GM23338 (cell line): Measurements from ENCODE around the gene BAIAP2. TPM values are rescaled to one million over a fixed set of nuclear protein-coding genes. Genes with fewer than 3 reads are reported as not detected.

Experiments
- ATAC-seq: fragments of 200-7000 bp; cut with Tn5 transposase; 3 replicates; pipeline ENCODE4 v1.9.1; 2020
- DNase-seq: peaks from one replicate; pipeline ENCODE4 v3.0.0-alpha.2; 2015; ENCODE audit warnings: low spot score
- H2AFZ ChIP-seq: fragments of 200-600 bp; sonication (generic); 2 replicates; pipeline ENCODE4 v1.8.0; 2016; ENCODE audit warnings: antibody characterized with exemption, mild to moderate bottlenecking, moderate library complexity
- H3F3A ChIP-seq: fragments of 200-600 bp; sonication (generic); replicated peaks from 2 replicates; pipeline ENCODE4 v1.8.0; 2017; ENCODE audit warnings: antibody characterized with exemption, mixed run types, low read depth
- H3K27ac ChIP-seq: fragments of 200-600 bp; sonication (generic); 2 replicates; pipeline ENCODE4 v1.6.1; 2016; ENCODE audit warnings: low read depth
- H3K27me3 ChIP-seq: fragments of 200-600 bp; sonication (generic); 2 replicates; pipeline ENCODE4 v1.8.0; 2016; ENCODE audit warnings: mild to moderate bottlenecking, mixed run types, moderate library complexity; ENCODE audit not compliant: insufficient read depth
- H3K36me3 ChIP-seq: fragments of 200-600 bp; sonication (generic); 2 replicates; pipeline ENCODE4 v1.8.0; 2016; ENCODE audit warnings: mild to moderate bottlenecking; ENCODE audit not compliant: insufficient read depth
- H3K4me1 ChIP-seq: fragments of 200-600 bp; sonication (generic); 2 replicates; pipeline ENCODE4 v1.8.0; 2016; ENCODE audit warnings: mild to moderate bottlenecking, moderate library complexity; ENCODE audit not compliant: insufficient read depth
- H3K4me2 ChIP-seq: fragments of 200-600 bp; sonication (generic); 2 replicates; pipeline ENCODE4 v1.7.1; 2017; ENCODE audit warnings: mixed run types
- H3K4me3 ChIP-seq: fragments of 200-600 bp; sonication (generic); 2 replicates; pipeline ENCODE4 v1.6.1; 2016; ENCODE audit warnings: mixed run types
- H3K79me2 ChIP-seq: fragments of 200-600 bp; sonication (generic); replicated peaks from 2 replicates; pipeline ENCODE4 v1.8.0; 2017; ENCODE audit warnings: mild to moderate bottlenecking; ENCODE audit not compliant: insufficient read depth
- H3K9me2 ChIP-seq: fragments of 200-600 bp; sonication (generic); 2 replicates; pipeline ENCODE4 v1.8.0; 2017; ENCODE audit not compliant: insufficient read depth
- H4K20me1 ChIP-seq: fragments of 200-600 bp; sonication (generic); replicated peaks from 2 replicates; pipeline ENCODE4 v1.8.0; 2017; ENCODE audit warnings: mild to moderate bottlenecking; ENCODE audit not compliant: insufficient read depth
- H3K27ac Mint-ChIP-seq: 2 replicates; pipeline ENCODE4 v1.8.0; 2020; ENCODE audit warnings: inconsistent platforms, mild to moderate bottlenecking, moderate library complexity, mixed read lengths
- H3K27me3 Mint-ChIP-seq: 3 replicates; pipeline ENCODE4 v1.8.0; 2022; ENCODE audit warnings: low read depth, mild to moderate bottlenecking, moderate library complexity, mixed read lengths, inconsistent platforms; ENCODE audit not compliant: insufficient read depth, poor library complexity
- H3K36me3 Mint-ChIP-seq: 3 replicates; pipeline ENCODE4 v1.8.0; 2021; ENCODE audit warnings: low read depth, mild to moderate bottlenecking, inconsistent platforms, moderate library complexity, mixed read lengths
- H3K4me1 Mint-ChIP-seq: 3 replicates; pipeline ENCODE4 v1.8.0; 2020; ENCODE audit warnings: mild to moderate bottlenecking, inconsistent platforms, mixed read lengths
- H3K4me3 Mint-ChIP-seq: 3 replicates; pipeline ENCODE4 v1.8.0; 2021; ENCODE audit warnings: moderate library complexity, mild to moderate bottlenecking, inconsistent platforms, mixed read lengths
- H3K9me3 Mint-ChIP-seq: 3 replicates; pipeline ENCODE4 v1.8.0; 2020; ENCODE audit warnings: moderate library complexity, mild to moderate bottlenecking, inconsistent platforms, mixed read lengths
- CREB1 ChIP-seq: fragments of 250-450 bp; sonication (Bioruptor Pico); IDR thresholded peaks from 2 replicates; pipeline ENCODE4 v1.5.0; 2020; ENCODE audit warnings: low read depth, mild to moderate bottlenecking, moderate library complexity
- ETS1 ChIP-seq: IDR thresholded peaks from 2 replicates; pipeline ENCODE4 v1.6.1; 2016; ENCODE audit warnings: antibody characterized with exemption
- EZH2 ChIP-seq: fragments of 200-600 bp; sonication (generic); IDR thresholded peaks from one replicate; pipeline ENCODE4 v1.8.0; 2017; ENCODE audit warnings: antibody characterized with exemption, mild to moderate bottlenecking, low read depth; ENCODE audit not compliant: unreplicated experiment
- EZH2phosphoT487 ChIP-seq: fragments of 200-600 bp; sonication (generic); IDR thresholded peaks from one replicate; pipeline ENCODE4 v1.8.1; 2018; ENCODE audit warnings: antibody characterized with exemption; ENCODE audit not compliant: unreplicated experiment
- JUNB ChIP-seq: IDR thresholded peaks from one replicate; pipeline ENCODE4 v1.6.1; 2016; ENCODE audit warnings: antibody characterized with exemption; ENCODE audit not compliant: unreplicated experiment
- NANOG ChIP-seq: IDR thresholded peaks from 2 replicates; pipeline ENCODE4 v1.6.1; 2016; ENCODE audit warnings: antibody characterized with exemption, borderline replicate concordance
- POLR2AphosphoS5 ChIP-seq: IDR thresholded peaks from 2 replicates; pipeline ENCODE4 v1.6.1; 2016; ENCODE audit warnings: antibody characterized with exemption, low read depth
- REST ChIP-seq: IDR thresholded peaks from one replicate; pipeline ENCODE4 v1.6.1; 2018; ENCODE audit warnings: antibody characterized with exemption; ENCODE audit not compliant: unreplicated experiment
- STAT1 ChIP-seq: IDR thresholded peaks from one replicate; pipeline ENCODE4 v1.6.1; 2016; ENCODE audit warnings: antibody characterized with exemption; ENCODE audit not compliant: unreplicated experiment
- ZNF114 ChIP-seq: fragments of 250-450 bp; sonication (Bioruptor Pico); IDR thresholded peaks from 2 replicates; pipeline ENCODE4 v1.5.0; 2020; ENCODE audit warnings: mild to moderate bottlenecking, moderate library complexity
- ZNF331 ChIP-seq: fragments of 250-450 bp; sonication (Bioruptor Pico); IDR thresholded peaks from 2 replicates; pipeline ENCODE4 v1.5.0; 2020; ENCODE audit warnings: low read depth, mild to moderate bottlenecking, moderate library complexity
- polyA plus RNA-seq: library from polyadenylated mRNA; unstranded; fragments of >200 nt; fragmentation: Nextera tagmentation; extraction: Ambion mirVana; gene quantifications from 2 replicates; pipeline ENCODE4 v1.2.1, GENCODE V29; 2016
- total RNA-seq: library from RNA; depleted of rRNA; stranded (reverse); fragments of >200 nt; shearing (Covaris generic); gene quantifications from 2 replicates; pipeline ENCODE4 v1.2.3, GENCODE V29; 2014
- TF ChIP-seq, protein P1 (sequence below), 2 experiments: fragments of 200-600 bp in 1 of 2; sonication (generic) in 1 of 2; conservative IDR thresholded peaks; 2 replicates each; pipeline versions ENCODE4 v1.5.1 to v1.6.1; 2016 to 2017; ENCODE audit warnings: antibody characterized with exemption in 2 of 2, low read depth in 2 of 2, mild to moderate bottlenecking in 2 of 2, moderate library complexity in 1 of 2
- TF ChIP-seq, protein P2 (sequence below): fragments of 250-450 bp; sonication (Bioruptor Pico); IDR thresholded peaks from 2 replicates; pipeline ENCODE4 v1.5.0; 2020; ENCODE audit warnings: mild to moderate bottlenecking, moderate library complexity

Gene BAIAP2
- total and polyA plus RNA-seq, 2 experiments from 2014 or later = 21.7 to 22.7 TPM

- Histone ChIP-seq H3K4me3 (no peak overlapping the region), H2AFZ (no peak overlapping the region), H3K79me2 (no peaks in the 10 kb centered on the region), H3K4me1 (no peaks in the 10 kb centered on the region), H4K20me1 (no peaks in the 10 kb centered on the region), H3K9me2 (no peaks in the 10 kb centered on the region), H3K4me2 (no peak overlapping the region), H3K27me3 (no peaks in the 10 kb centered on the region), H3K36me3 (no peaks in the 10 kb centered on the region), H3K27ac (no peak overlapping the region), H3F3A (no peaks in the 10 kb centered on the region)
- no peak overlapping the region for H3K27ac Mint-ChIP-seq
- H3K9me3 Mint-ChIP-seq = no peaks in the 10 kb centered on the region
- peaks cover 12% of the 10 kb centered on the region; the same call in 2 of the 3 replicates for H3K4me1 Mint-ChIP-seq
- peaks cover 12% of the 10 kb centered on the region for H3K27me3 Mint-ChIP-seq
- H3K4me3 Mint-ChIP-seq = no peak overlapping the region
- H3K36me3 Mint-ChIP-seq = no peaks in the 10 kb centered on the region
- ATAC-seq (no peak), DNase-seq (no peak)
- TF ChIP-seq EZH2phosphoT487 = no peak
- TF ChIP-seq ZNF331 (CRISPR knock-in tag) = no peak
- TF ChIP-seq, protein P1, sequence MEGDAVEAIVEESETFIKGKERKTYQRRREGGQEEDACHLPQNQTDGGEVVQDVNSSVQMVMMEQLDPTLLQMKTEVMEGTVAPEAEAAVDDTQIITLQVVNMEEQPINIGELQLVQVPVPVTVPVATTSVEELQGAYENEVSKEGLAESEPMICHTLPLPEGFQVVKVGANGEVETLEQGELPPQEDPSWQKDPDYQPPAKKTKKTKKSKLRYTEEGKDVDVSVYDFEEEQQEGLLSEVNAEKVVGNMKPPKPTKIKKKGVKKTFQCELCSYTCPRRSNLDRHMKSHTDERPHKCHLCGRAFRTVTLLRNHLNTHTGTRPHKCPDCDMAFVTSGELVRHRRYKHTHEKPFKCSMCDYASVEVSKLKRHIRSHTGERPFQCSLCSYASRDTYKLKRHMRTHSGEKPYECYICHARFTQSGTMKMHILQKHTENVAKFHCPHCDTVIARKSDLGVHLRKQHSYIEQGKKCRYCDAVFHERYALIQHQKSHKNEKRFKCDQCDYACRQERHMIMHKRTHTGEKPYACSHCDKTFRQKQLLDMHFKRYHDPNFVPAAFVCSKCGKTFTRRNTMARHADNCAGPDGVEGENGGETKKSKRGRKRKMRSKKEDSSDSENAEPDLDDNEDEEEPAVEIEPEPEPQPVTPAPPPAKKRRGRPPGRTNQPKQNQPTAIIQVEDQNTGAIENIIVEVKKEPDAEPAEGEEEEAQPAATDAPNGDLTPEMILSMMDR (conservative IDR thresholded peaks at IDR 0.05; ENCODE audit: low read depth in 2 of 2) = no peak
- no peak for TF ChIP-seq CREB1 (CRISPR knock-in tag)
- TF ChIP-seq ZNF114 (CRISPR knock-in tag) = no peak
- TF ChIP-seq EZH2 = no peak
- TF ChIP-seq, protein P2, sequence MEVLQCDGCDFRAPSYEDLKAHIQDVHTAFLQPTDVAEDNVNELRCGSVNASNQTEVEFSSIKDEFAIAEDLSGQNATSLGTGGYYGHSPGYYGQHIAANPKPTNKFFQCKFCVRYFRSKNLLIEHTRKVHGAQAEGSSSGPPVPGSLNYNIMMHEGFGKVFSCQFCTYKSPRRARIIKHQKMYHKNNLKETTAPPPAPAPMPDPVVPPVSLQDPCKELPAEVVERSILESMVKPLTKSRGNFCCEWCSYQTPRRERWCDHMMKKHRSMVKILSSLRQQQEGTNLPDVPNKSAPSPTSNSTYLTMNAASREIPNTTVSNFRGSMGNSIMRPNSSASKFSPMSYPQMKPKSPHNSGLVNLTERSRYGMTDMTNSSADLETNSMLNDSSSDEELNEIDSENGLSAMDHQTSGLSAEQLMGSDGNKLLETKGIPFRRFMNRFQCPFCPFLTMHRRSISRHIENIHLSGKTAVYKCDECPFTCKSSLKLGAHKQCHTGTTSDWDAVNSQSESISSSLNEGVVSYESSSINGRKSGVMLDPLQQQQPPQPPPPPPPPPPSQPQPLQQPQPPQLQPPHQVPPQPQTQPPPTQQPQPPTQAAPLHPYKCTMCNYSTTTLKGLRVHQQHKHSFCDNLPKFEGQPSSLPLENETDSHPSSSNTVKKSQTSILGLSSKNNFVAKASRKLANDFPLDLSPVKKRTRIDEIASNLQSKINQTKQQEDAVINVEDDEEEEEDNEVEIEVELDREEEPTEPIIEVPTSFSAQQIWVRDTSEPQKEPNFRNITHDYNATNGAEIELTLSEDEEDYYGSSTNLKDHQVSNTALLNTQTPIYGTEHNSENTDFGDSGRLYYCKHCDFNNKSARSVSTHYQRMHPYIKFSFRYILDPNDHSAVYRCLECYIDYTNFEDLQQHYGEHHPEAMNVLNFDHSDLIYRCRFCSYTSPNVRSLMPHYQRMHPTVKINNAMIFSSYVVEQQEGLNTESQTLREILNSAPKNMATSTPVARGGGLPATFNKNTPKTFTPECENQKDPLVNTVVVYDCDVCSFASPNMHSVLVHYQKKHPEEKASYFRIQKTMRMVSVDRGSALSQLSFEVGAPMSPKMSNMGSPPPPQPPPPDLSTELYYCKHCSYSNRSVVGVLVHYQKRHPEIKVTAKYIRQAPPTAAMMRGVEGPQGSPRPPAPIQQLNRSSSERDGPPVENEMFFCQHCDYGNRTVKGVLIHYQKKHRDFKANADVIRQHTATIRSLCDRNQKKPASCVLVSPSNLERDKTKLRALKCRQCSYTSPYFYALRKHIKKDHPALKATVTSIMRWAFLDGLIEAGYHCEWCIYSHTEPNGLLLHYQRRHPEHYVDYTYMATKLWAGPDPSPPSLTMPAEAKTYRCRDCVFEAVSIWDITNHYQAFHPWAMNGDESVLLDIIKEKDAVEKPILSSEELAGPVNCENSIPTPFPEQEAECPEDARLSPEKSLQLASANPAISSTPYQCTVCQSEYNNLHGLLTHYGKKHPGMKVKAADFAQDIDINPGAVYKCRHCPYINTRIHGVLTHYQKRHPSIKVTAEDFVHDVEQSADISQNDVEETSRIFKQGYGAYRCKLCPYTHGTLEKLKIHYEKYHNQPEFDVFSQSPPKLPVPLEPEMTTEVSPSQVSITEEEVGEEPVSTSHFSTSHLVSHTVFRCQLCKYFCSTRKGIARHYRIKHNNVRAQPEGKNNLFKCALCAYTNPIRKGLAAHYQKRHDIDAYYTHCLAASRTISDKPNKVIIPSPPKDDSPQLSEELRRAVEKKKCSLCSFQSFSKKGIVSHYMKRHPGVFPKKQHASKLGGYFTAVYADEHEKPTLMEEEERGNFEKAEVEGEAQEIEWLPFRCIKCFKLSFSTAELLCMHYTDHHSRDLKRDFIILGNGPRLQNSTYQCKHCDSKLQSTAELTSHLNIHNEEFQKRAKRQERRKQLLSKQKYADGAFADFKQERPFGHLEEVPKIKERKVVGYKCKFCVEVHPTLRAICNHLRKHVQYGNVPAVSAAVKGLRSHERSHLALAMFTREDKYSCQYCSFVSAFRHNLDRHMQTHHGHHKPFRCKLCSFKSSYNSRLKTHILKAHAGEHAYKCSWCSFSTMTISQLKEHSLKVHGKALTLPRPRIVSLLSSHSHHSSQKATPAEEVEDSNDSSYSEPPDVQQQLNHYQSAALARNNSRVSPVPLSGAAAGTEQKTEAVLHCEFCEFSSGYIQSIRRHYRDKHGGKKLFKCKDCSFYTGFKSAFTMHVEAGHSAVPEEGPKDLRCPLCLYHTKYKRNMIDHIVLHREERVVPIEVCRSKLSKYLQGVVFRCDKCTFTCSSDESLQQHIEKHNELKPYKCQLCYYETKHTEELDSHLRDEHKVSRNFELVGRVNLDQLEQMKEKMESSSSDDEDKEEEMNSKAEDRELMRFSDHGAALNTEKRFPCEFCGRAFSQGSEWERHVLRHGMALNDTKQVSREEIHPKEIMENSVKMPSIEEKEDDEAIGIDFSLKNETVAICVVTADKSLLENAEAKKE (CRISPR knock-in tag) = no peak
- no peak for TF ChIP-seq NANOG
- no peak for TF ChIP-seq JUNB
- no peak for TF ChIP-seq REST
- TF ChIP-seq POLR2AphosphoS5 = no peak
- no peak for TF ChIP-seq STAT1
- TF ChIP-seq ETS1 = no peak
These were observed 65.7 kb downstream of the BAIAP2 start for GRCh38 chr17:81100668-81101067.
